Germinal center (tissue), 1 donor: ENCODE measurements around the gene ENPP3.

ENCODE experiments used
- DNase-seq: peaks from one replicate; pipeline ENCODE4 v3.0.0; 2012; ENCODE audit warnings: mixed read lengths, low spot score

ENPP3 gene

DNA sequence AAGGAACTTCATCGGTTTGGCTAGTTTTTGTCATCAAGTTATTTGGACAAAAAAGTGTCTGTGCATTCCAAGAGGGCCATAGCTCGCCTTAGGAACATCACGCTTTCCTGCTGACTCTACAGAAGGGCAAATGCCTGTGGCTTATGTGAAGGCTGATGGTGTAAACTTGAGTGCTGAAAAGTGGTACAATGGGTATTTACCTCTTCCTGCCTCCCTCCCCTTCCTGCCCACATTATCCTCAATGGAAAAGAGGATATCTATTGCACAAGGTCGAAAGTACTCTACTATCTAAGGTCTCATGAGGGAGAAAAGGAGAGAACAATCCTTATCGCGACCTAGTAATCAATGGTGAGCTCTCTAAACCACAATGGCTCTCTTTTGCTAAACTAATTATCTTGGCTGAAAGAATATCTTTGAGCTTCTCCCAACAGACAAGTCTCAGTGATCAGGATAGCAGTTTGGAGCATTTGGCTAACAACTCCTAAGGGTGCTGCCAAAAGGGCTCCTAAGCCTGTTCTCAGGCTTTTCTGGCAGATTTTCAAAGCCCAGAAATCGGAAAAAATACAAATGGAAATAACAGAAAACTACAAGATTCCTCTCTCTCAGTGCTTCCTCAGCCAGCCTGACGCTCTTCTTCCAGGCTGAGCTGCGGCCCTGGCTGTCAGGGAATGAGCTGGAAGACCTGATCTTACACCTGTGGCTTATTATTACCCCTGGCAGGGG, 128.1 kb downstream of the ENPP3 start:
- no peak for DNase-seq

DNA sequence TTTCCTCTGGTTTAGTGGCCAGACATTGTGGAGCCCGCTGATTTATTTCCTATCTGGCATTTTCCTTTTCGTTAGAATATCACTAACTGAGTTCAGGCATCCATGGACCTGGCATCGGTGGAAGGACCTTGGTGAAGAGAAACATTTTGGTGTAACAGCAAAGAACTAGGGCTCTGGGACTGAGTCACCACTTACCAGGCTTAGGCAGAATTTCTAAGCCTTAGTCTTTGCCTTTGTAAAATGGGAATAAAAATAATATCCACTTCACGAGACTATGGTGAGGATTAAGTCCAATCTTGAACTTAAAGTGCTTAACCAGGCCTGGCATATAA, 128.7 kb downstream of the ENPP3 start:
- no peak for DNase-seq

DNA sequence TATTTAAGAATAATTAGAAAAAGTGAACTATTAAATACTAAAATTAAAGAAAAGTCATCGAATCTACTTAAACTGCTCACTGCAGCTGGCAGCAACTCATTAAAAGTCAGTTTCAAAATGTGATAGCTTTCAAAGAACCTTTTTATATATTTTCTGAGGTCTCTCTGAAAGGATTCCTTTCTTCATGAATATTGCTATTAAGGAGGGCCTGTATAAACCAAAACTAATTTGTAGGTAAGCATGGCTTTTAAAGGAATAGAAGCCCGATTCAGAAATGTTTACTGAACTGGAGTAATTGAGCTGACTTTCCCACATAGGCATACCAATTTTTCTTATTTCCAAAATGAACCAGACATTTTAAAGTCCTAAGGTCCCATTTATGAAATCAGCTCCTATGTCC, 129.5 kb downstream of the ENPP3 start:
- no peak for DNase-seq

DNA sequence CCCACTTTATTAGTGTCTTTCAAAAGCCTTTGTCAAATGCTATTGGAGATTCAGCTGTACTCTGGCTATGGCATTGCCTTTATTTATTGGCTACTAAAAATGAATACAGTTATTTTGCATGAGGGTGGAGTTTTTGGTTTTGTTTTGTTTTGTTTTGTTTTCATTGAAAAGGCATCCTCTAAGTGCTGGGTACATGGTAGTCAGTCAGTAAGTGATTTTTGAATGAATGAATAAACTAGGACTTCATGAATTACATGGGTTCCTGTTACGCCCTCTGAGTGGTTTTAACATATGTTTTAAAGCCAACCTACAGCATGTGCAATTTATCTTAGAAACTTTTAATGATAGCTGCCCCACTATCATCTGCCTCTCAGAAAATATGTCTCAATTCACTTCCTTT, 131.9 kb downstream of the ENPP3 start:
- DNase-seq: no peak

DNA sequence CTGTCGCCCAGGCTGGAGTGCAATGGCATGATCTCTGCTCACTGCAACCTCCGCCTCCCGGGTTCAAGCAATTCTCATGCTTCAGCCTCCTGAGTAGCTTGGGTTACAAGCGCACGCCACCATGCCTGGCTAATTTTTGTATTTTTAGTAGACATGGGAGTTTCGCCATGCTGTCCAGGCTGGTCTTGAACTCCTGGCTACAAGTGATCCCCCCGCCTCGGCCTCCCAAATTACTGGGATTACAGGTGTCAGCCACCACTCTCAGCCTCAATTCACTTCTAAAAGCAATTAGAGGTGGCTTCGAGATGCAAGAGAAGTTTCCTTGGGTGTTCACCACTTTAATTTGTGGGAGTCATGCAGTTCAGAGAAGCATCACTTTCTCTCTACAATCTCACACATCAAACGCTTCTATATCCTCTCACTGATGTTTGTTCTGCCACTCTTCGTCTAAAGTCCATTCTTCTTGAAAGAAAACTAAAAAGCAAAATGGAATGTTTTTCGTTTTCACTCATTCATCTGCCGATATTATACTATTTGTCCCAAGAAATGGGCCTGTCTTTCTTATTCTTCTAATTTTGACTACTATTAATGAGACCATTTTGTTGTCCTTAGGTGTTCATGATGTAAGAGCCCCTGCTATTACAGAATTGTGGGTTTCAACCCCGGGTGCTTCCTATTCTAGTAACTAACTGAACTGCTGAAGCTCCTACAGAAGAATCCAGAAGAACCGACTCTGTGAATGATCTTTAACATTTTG, 132.5 kb downstream of the ENPP3 start:
- DNase-seq: no peak

DNA sequence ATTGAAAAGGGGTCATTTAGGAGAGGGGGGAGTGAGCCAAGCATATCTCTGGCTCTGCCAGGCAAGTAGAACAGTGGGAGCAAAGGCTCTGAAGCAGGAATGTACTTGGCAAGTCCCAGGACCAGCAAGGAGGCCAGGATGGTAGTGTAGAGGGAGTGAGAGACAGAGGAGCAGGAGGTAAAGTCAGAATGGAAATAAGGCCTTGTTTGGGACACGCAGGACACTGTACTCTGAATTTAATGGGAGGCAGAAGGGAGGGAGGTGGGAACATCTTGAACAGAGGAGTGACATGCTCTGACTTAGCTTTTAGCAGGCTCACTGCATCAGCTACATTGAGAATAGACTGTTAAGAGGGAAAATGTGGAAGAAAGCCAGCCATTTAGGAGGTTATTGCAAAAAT, 133.7 kb downstream of the ENPP3 start:
- DNase-seq: no peak

DNA sequence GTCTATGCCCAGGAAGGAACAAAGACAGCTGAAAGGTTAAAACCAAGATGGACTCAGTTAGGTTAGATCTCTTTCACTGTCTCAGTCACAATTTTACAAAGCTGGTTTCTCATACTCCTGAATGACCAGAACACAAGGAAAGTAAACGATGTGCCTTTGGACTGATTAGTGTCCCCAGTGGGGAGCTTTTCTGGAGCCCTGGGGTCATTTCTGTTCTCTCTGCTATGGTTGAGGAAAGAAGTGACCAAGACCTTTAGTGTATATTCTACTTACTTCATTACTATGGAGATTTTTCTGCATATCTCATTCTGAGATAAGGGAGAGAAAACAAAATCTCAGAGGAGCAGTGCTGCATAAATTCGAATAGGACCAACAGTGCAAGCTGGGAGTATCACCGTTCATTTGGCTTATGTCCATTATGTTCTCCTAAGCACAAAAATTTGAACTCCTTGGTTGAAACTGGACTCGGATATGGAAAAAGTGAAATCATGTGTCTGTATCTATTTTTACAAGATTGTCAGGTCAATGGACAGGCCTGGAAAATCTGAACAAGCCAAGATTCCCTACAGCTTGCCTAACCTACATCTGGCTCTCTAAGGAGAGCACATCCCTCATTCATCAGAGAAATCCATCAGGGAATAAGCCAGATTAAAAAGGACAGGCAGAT, 136.3 kb downstream of the ENPP3 start:
- no peak for DNase-seq

DNA sequence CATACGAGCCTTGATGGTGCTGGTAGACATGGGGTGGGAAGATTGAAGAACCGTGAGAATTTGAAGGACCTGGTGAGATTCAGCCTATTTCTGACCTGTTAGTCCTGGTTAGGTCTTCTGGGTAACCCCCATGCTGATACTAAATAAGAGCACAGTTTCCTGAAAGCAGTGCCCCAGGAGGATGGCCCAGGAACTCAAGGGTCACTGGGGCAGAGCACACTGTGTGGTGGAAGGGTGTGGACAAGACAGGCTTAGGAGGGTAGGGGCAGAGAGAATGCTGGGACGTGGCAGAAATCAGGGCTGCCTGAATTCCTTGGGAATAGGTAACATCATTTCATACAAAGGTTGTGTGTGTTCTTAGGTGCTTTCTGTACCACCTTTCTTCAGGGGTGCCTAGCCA, 138.8 kb downstream of the ENPP3 start:
- no peak for DNase-seq

DNA sequence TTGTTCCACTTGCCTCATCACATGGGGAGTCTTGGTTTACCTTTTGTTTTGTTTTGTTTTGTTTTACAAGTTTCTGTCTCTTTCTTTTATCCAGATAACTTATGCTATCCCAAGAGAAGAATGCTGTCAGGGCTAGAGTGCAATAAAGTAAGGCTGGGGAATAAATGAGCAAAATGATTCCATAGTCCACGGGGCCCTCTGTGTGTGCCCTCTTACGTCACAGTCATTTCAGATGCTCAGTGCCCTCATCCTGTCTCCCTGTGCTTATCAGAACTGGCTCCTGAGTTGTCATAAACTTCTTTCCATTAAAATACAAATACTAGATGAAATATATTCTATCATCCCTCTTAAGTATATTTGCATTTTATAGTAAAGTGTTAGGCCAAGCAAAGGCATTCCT, 139.9 kb downstream of the ENPP3 start:
- DNase-seq: no peak

DNA sequence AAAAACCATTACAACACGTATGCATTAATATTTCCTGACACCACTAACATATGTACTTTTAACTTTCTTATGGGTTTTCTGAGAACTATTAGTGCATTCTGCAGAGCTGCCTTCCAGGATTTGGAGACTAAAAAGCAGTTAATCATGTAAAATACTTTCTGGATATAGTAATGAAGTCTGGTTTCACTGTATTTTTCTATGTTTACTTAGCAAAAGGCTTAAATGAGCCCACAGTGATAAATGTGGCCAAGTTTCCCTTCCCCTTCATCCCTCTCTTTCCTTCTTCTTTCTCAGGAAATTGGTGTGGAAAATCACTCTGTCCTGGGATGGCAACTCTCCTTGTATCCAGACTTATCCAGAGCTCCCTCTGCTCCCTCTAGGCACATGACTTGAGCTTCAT, 141.1 kb downstream of the ENPP3 start:
- DNase-seq: no peak

DNA sequence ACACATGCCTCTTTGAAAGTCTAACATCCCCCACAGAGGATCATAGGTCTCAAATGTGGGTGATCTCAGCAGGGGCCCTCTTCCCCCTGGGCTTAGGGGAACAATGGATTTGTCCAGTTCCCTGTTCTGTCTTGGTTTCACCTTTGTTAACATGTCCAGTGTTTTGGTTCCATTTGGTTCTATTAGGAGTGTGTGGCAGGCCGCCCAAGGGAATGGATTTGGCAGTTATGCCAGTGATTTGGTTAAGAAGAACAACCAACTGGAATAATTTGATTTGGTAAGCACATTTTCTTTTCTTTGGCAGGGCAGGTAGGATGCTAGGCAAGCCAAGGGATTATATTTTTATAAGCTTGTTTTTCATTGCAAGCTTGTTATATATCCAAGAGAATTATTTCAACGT, 142.2 kb downstream of the ENPP3 start:
- DNase-seq: no peak

DNA sequence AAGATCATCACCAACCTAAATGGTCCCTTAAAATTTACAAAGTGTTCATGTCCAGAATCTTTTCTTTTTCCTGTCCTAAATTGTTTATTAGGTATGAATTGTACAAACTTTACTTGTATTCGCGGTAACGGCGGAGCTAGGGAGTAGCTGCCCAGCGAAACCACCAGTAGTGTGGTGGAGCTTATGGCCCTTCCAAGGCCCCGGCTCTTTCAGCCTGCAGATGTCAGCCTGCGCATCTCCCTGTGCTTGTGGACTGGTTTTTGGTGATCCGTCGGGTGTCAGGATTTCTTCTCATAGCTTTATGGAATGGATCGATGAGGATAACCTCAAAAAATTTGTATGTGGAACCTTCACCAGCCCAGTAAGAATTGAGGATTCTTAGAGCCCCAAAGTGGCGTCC, 143.5 kb downstream of the ENPP3 start:
- DNase-seq: no peak

DNA sequence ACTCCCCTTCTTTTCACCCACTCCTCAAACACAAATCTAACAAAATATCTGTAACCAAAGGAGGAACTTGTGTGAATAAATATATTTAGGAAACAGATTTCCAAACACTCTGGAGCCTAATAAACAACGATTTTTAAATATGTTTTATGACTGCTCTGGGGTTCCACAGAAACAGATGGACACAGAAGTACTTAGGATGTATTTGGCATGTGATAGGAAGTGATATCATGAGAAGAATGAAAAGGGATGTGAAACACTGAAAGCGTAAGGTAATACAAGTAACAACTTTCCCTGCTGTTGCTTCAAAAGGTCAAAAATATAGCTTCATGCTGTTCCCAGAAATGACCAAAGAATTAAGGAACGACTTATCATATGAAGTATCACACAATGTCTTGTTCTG, 144.6 kb downstream of the ENPP3 start:
- DNase-seq: no peak

DNA sequence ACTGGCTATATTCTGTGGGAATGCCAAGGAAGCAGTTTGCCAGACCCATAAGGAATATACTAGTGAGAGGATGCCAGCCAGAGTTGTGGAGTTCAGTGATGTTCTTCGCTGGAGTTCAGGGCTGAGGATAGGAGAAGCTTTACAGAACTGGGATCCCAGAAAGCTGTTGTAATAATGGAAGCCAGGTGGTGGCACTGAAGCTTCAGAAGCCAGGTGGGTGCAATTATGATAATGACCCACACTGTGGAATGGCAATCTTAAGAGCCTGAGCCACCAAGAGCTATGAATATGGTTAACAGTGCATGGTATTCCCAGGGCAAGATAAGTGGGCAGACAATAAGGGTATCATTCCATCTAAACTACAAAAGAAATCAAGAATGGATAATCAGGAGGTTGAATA, 145.7 kb downstream of the ENPP3 start:
- DNase-seq: no peak

DNA sequence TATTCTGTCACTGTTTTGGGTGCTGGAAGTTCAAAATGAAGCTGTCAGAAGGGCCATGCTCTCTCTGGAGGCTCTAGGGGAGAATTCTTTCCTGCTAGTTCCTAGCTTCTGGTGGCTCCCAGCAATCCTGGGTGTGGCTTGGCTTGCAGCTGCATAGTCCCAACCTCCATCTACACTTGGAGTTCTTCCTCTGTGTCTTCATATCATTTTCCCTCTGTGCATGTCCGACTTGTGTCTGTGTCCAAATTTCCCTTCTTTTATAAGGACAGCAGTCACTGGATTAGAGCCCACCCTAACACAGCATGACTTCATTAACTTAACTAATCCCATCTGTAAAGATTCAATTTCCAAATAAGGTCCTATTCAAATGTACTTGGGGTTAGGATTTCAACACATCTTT, 147.5 kb downstream of the ENPP3 start:
- no peak for DNase-seq

DNA sequence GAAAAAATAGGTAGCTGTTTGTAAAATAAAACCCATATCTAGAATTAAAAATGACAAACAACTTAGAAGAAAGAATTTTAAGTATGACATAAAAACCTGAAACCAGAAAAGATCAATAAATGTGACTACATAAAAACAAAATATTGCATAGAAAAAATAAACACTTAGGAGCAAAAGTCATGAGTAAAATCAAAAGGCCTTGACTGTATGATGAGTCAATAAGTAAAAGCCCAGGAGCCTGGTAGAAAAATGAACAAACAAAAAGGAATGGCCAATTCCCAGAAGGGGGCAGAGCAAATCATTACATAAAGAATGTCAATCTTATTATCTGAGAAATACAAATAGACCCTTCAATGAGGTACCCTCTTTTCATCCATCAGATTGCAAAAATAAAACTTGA, 150.0 kb downstream of the ENPP3 start:
- no peak for DNase-seq

DNA sequence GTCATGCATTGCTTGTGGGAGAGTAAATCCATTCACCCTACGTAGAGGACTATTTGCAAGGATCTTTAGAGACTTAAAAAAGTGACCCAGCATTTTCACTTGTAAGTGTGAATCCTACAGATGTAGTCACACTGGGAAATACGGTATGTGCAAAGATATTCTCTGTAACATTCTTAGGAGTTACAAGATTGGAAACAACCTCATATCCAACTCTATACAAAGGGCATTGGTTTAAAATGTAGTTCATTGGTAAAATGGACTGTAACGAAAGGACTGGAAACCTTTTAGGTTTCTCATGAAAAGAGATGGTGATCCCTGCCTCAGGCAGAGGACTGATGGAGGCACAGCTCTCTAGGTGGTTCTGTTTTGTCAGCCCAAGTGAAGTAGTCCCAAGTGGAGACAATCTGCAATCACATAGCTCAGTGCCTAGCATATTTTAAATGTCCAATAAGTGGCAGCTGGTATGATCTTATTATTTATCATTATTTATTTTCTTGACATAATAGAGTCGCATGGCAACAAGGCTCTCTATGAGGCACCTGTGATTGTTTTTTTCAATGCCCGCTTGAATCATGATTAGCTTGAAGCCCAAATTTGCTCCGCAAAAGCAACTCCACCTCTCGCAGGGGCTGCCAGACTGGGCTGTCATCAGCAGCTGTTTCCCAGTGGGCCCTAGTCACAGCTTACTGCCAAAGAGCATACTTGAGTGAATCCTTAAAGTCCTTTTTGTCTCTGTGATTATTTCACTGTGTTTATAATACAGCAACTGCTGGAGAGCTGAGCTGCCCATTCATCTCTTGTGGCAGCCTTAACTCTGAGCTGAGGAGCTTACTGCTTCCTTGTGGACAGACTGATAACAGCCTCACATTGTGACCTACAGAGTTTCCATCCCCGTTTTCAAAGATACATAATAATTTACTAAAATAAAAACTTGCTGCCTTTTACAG, 150.9 kb downstream of the ENPP3 start:
- DNase-seq: no peak

DNA sequence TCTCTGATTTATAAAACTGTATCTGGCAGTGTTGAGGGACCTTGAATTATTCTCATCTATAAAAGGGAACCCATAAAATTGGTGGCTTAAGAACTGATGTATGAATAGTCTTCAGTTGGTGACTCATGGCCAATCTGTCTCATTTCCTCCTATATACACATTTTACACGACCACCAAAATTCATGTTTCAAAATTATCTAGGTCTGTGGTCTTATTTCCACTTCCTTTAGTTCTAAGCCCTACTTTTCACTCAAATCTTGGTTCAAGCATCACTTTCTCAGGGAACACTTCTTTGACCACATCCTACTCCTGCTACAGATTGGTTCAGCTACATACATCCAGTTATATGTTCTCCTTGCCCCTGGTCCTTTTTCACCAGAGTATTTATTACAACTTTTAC, 152.1 kb downstream of the ENPP3 start:
- DNase-seq: no peak

DNA sequence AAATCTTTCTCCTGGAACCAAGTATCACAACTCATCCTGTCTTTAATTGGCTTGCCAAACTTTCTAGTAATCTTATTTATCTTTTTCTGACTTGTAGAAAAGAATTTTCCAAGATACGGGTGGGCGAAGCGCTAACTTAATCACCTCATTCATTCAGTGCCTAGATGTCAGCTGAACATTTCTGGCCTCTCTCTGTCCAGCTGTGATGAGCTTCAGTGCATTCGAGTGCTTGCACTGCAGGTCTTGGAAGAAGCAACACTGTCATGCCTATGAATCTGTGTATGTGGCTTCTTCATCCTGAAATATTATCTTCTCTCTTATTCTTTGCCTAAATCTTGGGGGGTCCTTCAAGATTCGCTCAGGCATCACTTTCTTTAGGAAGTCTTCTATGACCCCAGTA, 154.4 kb downstream of the ENPP3 start:
- no peak for DNase-seq

DNA sequence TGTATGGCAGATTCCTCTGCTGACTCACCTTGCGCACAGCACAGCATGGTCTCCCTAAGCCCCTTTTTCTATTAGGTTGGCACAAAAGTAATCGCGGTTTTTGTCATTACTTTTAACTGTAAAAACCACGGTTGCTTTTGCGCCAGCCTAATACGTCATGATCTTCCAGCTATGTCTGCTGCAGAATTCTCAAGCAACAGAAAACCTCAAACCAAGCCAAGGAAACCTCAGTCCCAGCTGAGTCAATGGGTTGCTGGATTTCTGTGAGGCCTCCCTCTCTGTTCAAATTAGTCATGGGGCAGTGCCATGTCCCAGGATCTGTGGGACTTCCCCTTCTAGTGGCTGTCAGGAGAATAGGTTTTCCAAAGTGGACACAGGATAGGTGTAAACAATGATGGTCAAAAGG, 155.0 kb downstream of the ENPP3 start:
- no peak for DNase-seq

DNA sequence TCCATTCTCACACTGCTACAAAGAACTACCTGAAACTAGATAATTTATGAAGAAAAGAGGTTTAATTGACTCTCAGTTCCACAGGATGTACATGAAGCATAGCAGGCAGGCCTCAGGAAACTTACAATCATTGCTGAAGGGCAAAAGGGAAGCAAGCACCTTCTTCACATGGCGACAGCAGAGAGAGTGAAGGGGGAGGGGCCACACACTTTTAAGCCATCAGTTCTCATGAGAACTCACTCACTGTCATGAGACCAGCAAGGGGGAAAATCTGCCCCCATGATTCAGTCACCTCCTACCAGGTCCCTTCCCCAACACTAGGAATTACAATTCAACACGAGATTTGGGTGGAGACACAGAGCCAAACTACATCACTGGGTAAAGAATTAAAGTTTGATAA, 158.3 kb downstream of the ENPP3 start:
- DNase-seq: no peak
